IgD-negative memory B cell (primary cell): Measurements from ENCODE around the gene PDCD6IP. TPM values are rescaled to one million over a fixed set of nuclear protein-coding genes. Genes with fewer than 3 reads are reported as not detected.
A peak's percentile ranks its signal among the peaks of the same experiment; 100 is the strongest.

Source experiments
- H3K27ac Mint-ChIP-seq, 3 donors: one replicate each; pipeline ENCODE4 v1.8.0; 2020 to 2022; ENCODE audit warnings: mild to moderate bottlenecking in 3 of 3, mixed read lengths in 3 of 3, moderate library complexity in 1 of 3
- H3K27me3 Mint-ChIP-seq: one replicate; pipeline ENCODE4 v1.8.0; 2021; ENCODE audit warnings: mixed read lengths
- H3K36me3 Mint-ChIP-seq: one replicate; pipeline ENCODE4 v1.8.0; 2020; ENCODE audit warnings: mild to moderate bottlenecking, mixed read lengths
- H3K4me1 Mint-ChIP-seq, 3 donors: one replicate each; pipeline ENCODE4 v1.8.0; 2020 to 2022; ENCODE audit warnings: mixed read lengths in 3 of 3, mild to moderate bottlenecking in 1 of 3
- H3K4me3 Mint-ChIP-seq, 4 donors: one replicate each; pipeline ENCODE4 v1.8.0; 2020 to 2022; ENCODE audit warnings: mild to moderate bottlenecking in 4 of 4, mixed read lengths in 4 of 4, moderate library complexity in 3 of 4
- H3K9me3 Mint-ChIP-seq, 3 donors: one replicate each; pipeline ENCODE4 v1.8.0; 2020 to 2021; ENCODE audit warnings: mixed read lengths in 3 of 3, mild to moderate bottlenecking in 1 of 3
- polyA plus RNA-seq: library from polyadenylated mRNA; unstranded; fragments of 300-500 nt; fragmentation: Illumina TruSeq; gene quantifications from one replicate; pipeline ENCODE4 v1.2.3, GENCODE V29; 2021

The PDCD6IP gene
- polyA plus RNA-seq, 1 donor from 2014 or later: 128 TPM

GRCh38 chr3:33909547-33909946, 111.1 kb downstream of the PDCD6IP start:
- Mint-ChIP-seq H3K4me1 (no peaks in the 10 kb centered on the region), H3K9me3 (no peaks in the 10 kb centered on the region), H3K27ac (no peak overlapping the region), H3K4me3 (no peak overlapping the region), H3K27me3 (peaks cover 2% of the 10 kb centered on the region), H3K36me3 (no peaks in the 10 kb centered on the region)

- H3K36me3 Mint-ChIP-seq: no peaks in the 10 kb centered on the region
- H3K9me3 Mint-ChIP-seq: no peaks in the 10 kb centered on the region
- no peak overlapping the region for H3K27ac Mint-ChIP-seq
- H3K27me3 Mint-ChIP-seq: peaks cover 2% of the 10 kb centered on the region
- no peaks in the 10 kb centered on the region for H3K4me1 Mint-ChIP-seq
- no peak overlapping the region for H3K4me3 Mint-ChIP-seq
Measured at GRCh38 chr3:33910031-33910430, 111.6 kb downstream of the PDCD6IP start.

- H3K27me3 Mint-ChIP-seq: peaks cover 2% of the 10 kb centered on the region
- peaks cover 0 to 2% (median 2%) of the 10 kb centered on the region in 3 donors for H3K4me1 Mint-ChIP-seq
- H3K36me3 Mint-ChIP-seq: no peaks in the 10 kb centered on the region
- H3K4me3 Mint-ChIP-seq: no peak overlapping the region
- H3K9me3 Mint-ChIP-seq: no peaks in the 10 kb centered on the region
- no peak overlapping the region for H3K27ac Mint-ChIP-seq
Measured at GRCh38 chr3:33911525-33912322, 113.3 kb downstream of the PDCD6IP start.

- H3K9me3 Mint-ChIP-seq: no peaks in the 10 kb centered on the region
- H3K36me3 Mint-ChIP-seq: no peaks in the 10 kb centered on the region
- peaks cover 0 to 2% (median 2%) of the 10 kb centered on the region in 3 donors for H3K4me1 Mint-ChIP-seq
- H3K4me3 Mint-ChIP-seq: no peak overlapping the region
- H3K27ac Mint-ChIP-seq: no peak overlapping the region
- peaks cover 2% of the 10 kb centered on the region for H3K27me3 Mint-ChIP-seq
Measured at GRCh38 chr3:33914212-33914611, 115.8 kb downstream of the PDCD6IP start.

- Mint-ChIP-seq H3K27me3 (peaks cover 2% of the 10 kb centered on the region), H3K9me3 (no peaks in the 10 kb centered on the region), H3K27ac (no peak overlapping the region), H3K4me3 (no peak overlapping the region), H3K36me3 (no peaks in the 10 kb centered on the region), H3K4me1 (peaks cover 0 to 2% (median 2%) of the 10 kb centered on the region in 3 donors)
Measured at GRCh38 chr3:33914731-33915379, 116.4 kb downstream of the PDCD6IP start.

GRCh38 chr3:33915796-33916546, 117.5 kb downstream of the PDCD6IP start:
- Mint-ChIP-seq H3K27me3 (peaks cover 2% of the 10 kb centered on the region), H3K4me1 (peaks cover 0 to 2% (median 2%) of the 10 kb centered on the region in 3 donors), H3K9me3 (no peaks in the 10 kb centered on the region), H3K27ac (peak overlapping the region in 1 of 3 donors; percentile 81), H3K36me3 (no peaks in the 10 kb centered on the region), H3K4me3 (no peak overlapping the region)

GRCh38 chr3:33918126-33918756, 119.8 kb downstream of the PDCD6IP start:
- Mint-ChIP-seq H3K36me3 (peaks cover 4% of the 10 kb centered on the region), H3K4me1 (peaks cover 0 to 2% (median 2%) of the 10 kb centered on the region in 3 donors), H3K27me3 (peaks cover 2% of the 10 kb centered on the region), H3K4me3 (no peak overlapping the region), H3K9me3 (no peaks in the 10 kb centered on the region), H3K27ac (no peak overlapping the region)

Other genes with a start within 250 kb of the PDCD6IP start
- gene CLASP2, start 80.4 kb upstream of the PDCD6IP start, polyA plus RNA-seq: 11.8 TPM